HL-60 (cell line): ENCODE data around the gene TRAF5.

Experiments
- CTCF ChIP-seq: IDR thresholded peaks from one replicate; pipeline ENCODE4 v1.5.1; 2011; ENCODE audit warnings: low read length, control low read depth, inconsistent platforms; ENCODE audit not compliant: insufficient read depth
- GABPA ChIP-seq: IDR thresholded peaks from 2 replicates; pipeline ENCODE4 v1.6.1; 2012; ENCODE audit warnings: low read depth
- POLR2AphosphoS5 ChIP-seq: IDR thresholded peaks from 2 replicates; pipeline ENCODE4 v1.6.1; 2012; ENCODE audit warnings: low read depth
- REST ChIP-seq: IDR thresholded peaks from 2 replicates; pipeline ENCODE4 v1.6.1; 2012; ENCODE audit warnings: low read depth; ENCODE audit not compliant: insufficient replicate concordance

- TF ChIP-seq CTCF, result no peak
- no peak for TF ChIP-seq POLR2AphosphoS5
- no peak for TF ChIP-seq REST
- no peak for TF ChIP-seq GABPA
These were observed 23.1 kb downstream of the TRAF5 start for GRCh38 chr1:211349741-211350140.
